Spleen (tissue), 7 donors: ENCODE measurements around the gene TMEM115.

Experiments
- POLR2A ChIP-seq, 3 donors: fragments of 450-650 bp; IDR thresholded peaks; one replicate each; pipeline ENCODE4 v1.5.1; 2017; ENCODE audit warnings: antibody characterized with exemption in 3 of 3, mild to moderate bottlenecking in 1 of 3
- POLR2AphosphoS5 ChIP-seq, 3 donors: sonication (generic); formaldehyde crosslinking; IDR thresholded peaks; one replicate each; pipeline ENCODE4 v1.5.1; 2017; ENCODE audit warnings: antibody characterized with exemption in 3 of 3
- TF ChIP-seq, protein P1 (sequence below), 11 experiments: fragments of 200-600 bp in 7 of 11; fragments of 450-650 bp in 4 of 11; sonication (generic) in 4 of 11; IDR thresholded peaks in 8 of 11; conservative IDR thresholded peaks in 3 of 11; 1 replicate in 7 of 11; 2 replicates in 4 of 11; pipeline versions ENCODE4 v1.4.0 to v1.8.0; 2016 to 2021; ENCODE audit warnings: antibody characterized with exemption in 11 of 11, inconsistent platforms in 4 of 11, mild to moderate bottlenecking in 1 of 11
- donor health status: DM: no; HTN: no; CAD: no; lungs with moderate emphysema.
- donor health status: DM: no; HTN: no; CAD: no.
- donor health status: DM: no; HTN: no; CAD: no.

DNA sequence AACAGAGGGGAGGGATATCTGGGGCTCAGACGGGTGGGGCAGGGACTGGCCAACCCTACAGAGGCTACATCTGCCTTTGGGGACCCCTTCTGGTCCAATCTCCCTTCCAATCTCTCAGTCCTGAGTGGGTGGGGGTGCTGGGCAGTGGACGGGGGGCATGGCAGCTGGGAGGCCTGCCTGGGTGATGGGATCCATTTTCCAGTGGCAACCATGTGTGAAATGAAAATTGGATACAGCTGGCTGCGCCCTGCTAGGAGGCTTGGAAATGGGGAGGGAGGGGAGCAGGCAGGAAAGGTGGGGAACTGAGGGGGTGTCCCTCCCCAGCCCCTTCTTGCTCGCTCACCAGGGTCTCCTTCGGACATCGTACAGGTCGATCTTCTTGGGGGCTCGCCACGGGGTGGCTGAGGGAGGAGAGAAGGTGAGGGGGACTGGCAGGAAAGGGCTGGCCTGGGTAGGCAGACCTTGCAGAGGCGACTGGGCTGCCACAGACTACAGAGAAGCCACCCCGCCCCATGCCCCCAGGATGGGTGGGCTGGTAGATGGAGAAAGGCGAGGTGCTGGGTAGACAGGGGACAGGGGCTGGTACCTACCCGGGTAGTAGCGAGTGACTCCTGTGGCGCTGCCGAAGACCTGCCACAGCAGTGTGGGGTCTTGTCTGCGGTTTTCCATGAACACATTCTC, 21.2 kb upstream of the TMEM115 start:
- TF ChIP-seq, protein P1, sequence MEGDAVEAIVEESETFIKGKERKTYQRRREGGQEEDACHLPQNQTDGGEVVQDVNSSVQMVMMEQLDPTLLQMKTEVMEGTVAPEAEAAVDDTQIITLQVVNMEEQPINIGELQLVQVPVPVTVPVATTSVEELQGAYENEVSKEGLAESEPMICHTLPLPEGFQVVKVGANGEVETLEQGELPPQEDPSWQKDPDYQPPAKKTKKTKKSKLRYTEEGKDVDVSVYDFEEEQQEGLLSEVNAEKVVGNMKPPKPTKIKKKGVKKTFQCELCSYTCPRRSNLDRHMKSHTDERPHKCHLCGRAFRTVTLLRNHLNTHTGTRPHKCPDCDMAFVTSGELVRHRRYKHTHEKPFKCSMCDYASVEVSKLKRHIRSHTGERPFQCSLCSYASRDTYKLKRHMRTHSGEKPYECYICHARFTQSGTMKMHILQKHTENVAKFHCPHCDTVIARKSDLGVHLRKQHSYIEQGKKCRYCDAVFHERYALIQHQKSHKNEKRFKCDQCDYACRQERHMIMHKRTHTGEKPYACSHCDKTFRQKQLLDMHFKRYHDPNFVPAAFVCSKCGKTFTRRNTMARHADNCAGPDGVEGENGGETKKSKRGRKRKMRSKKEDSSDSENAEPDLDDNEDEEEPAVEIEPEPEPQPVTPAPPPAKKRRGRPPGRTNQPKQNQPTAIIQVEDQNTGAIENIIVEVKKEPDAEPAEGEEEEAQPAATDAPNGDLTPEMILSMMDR (IDR thresholded peaks at IDR 0.05 in 8 of 11, conservative IDR thresholded peaks at IDR 0.05 in 3 of 11): no peak
- TF ChIP-seq POLR2A (IDR thresholded peaks at IDR 0.05) (no peak), POLR2AphosphoS5 (IDR thresholded peaks at IDR 0.05) (no peak)
